GM23338 (cell line): ENCODE results near the gene BCKDK. TPM values are rescaled to one million over a fixed set of nuclear protein-coding genes. Genes with fewer than 3 reads are reported as not detected.

Source experiments
- ATAC-seq: fragments of 200-7000 bp; cut with Tn5 transposase; 3 replicates; pipeline ENCODE4 v1.9.1; 2020
- DNase-seq: peaks from one replicate; pipeline ENCODE4 v3.0.0-alpha.2; 2015; ENCODE audit warnings: low spot score
- H2AFZ ChIP-seq: fragments of 200-600 bp; sonication (generic); 2 replicates; pipeline ENCODE4 v1.8.0; 2016; ENCODE audit warnings: antibody characterized with exemption, mild to moderate bottlenecking, moderate library complexity
- H3F3A ChIP-seq: fragments of 200-600 bp; sonication (generic); replicated peaks from 2 replicates; pipeline ENCODE4 v1.8.0; 2017; ENCODE audit warnings: antibody characterized with exemption, mixed run types, low read depth
- H3K27ac ChIP-seq: fragments of 200-600 bp; sonication (generic); 2 replicates; pipeline ENCODE4 v1.6.1; 2016; ENCODE audit warnings: low read depth
- H3K27me3 ChIP-seq: fragments of 200-600 bp; sonication (generic); 2 replicates; pipeline ENCODE4 v1.8.0; 2016; ENCODE audit warnings: mild to moderate bottlenecking, mixed run types, moderate library complexity; ENCODE audit not compliant: insufficient read depth
- H3K36me3 ChIP-seq: fragments of 200-600 bp; sonication (generic); 2 replicates; pipeline ENCODE4 v1.8.0; 2016; ENCODE audit warnings: mild to moderate bottlenecking; ENCODE audit not compliant: insufficient read depth
- H3K4me1 ChIP-seq: fragments of 200-600 bp; sonication (generic); 2 replicates; pipeline ENCODE4 v1.8.0; 2016; ENCODE audit warnings: mild to moderate bottlenecking, moderate library complexity; ENCODE audit not compliant: insufficient read depth
- H3K4me2 ChIP-seq: fragments of 200-600 bp; sonication (generic); 2 replicates; pipeline ENCODE4 v1.7.1; 2017; ENCODE audit warnings: mixed run types
- H3K4me3 ChIP-seq: fragments of 200-600 bp; sonication (generic); 2 replicates; pipeline ENCODE4 v1.6.1; 2016; ENCODE audit warnings: mixed run types
- H3K79me2 ChIP-seq: fragments of 200-600 bp; sonication (generic); replicated peaks from 2 replicates; pipeline ENCODE4 v1.8.0; 2017; ENCODE audit warnings: mild to moderate bottlenecking; ENCODE audit not compliant: insufficient read depth
- H3K9me2 ChIP-seq: fragments of 200-600 bp; sonication (generic); 2 replicates; pipeline ENCODE4 v1.8.0; 2017; ENCODE audit not compliant: insufficient read depth
- H4K20me1 ChIP-seq: fragments of 200-600 bp; sonication (generic); replicated peaks from 2 replicates; pipeline ENCODE4 v1.8.0; 2017; ENCODE audit warnings: mild to moderate bottlenecking; ENCODE audit not compliant: insufficient read depth
- H3K27ac Mint-ChIP-seq: 2 replicates; pipeline ENCODE4 v1.8.0; 2020; ENCODE audit warnings: inconsistent platforms, mild to moderate bottlenecking, moderate library complexity, mixed read lengths
- H3K27me3 Mint-ChIP-seq: 3 replicates; pipeline ENCODE4 v1.8.0; 2022; ENCODE audit warnings: low read depth, mild to moderate bottlenecking, moderate library complexity, mixed read lengths, inconsistent platforms; ENCODE audit not compliant: insufficient read depth, poor library complexity
- H3K36me3 Mint-ChIP-seq: 3 replicates; pipeline ENCODE4 v1.8.0; 2021; ENCODE audit warnings: low read depth, mild to moderate bottlenecking, inconsistent platforms, moderate library complexity, mixed read lengths
- H3K4me1 Mint-ChIP-seq: 3 replicates; pipeline ENCODE4 v1.8.0; 2020; ENCODE audit warnings: mild to moderate bottlenecking, inconsistent platforms, mixed read lengths
- H3K4me3 Mint-ChIP-seq: 3 replicates; pipeline ENCODE4 v1.8.0; 2021; ENCODE audit warnings: moderate library complexity, mild to moderate bottlenecking, inconsistent platforms, mixed read lengths
- H3K9me3 Mint-ChIP-seq: 3 replicates; pipeline ENCODE4 v1.8.0; 2020; ENCODE audit warnings: moderate library complexity, mild to moderate bottlenecking, inconsistent platforms, mixed read lengths
- CREB1 ChIP-seq: fragments of 250-450 bp; sonication (Bioruptor Pico); IDR thresholded peaks from 2 replicates; pipeline ENCODE4 v1.5.0; 2020; ENCODE audit warnings: low read depth, mild to moderate bottlenecking, moderate library complexity
- CTCF ChIP-seq, 2 experiments: fragments of 200-600 bp in 1 of 2; sonication (generic) in 1 of 2; conservative IDR thresholded peaks; 2 replicates each; pipeline versions ENCODE4 v1.5.1 to v1.6.1; 2016 to 2017; ENCODE audit warnings: antibody characterized with exemption in 2 of 2, low read depth in 2 of 2, mild to moderate bottlenecking in 2 of 2, moderate library complexity in 1 of 2
- ETS1 ChIP-seq: IDR thresholded peaks from 2 replicates; pipeline ENCODE4 v1.6.1; 2016; ENCODE audit warnings: antibody characterized with exemption
- EZH2 ChIP-seq: fragments of 200-600 bp; sonication (generic); IDR thresholded peaks from one replicate; pipeline ENCODE4 v1.8.0; 2017; ENCODE audit warnings: antibody characterized with exemption, mild to moderate bottlenecking, low read depth; ENCODE audit not compliant: unreplicated experiment
- EZH2phosphoT487 ChIP-seq: fragments of 200-600 bp; sonication (generic); IDR thresholded peaks from one replicate; pipeline ENCODE4 v1.8.1; 2018; ENCODE audit warnings: antibody characterized with exemption; ENCODE audit not compliant: unreplicated experiment
- JUNB ChIP-seq: IDR thresholded peaks from one replicate; pipeline ENCODE4 v1.6.1; 2016; ENCODE audit warnings: antibody characterized with exemption; ENCODE audit not compliant: unreplicated experiment
- NANOG ChIP-seq: IDR thresholded peaks from 2 replicates; pipeline ENCODE4 v1.6.1; 2016; ENCODE audit warnings: antibody characterized with exemption, borderline replicate concordance
- POLR2AphosphoS5 ChIP-seq: IDR thresholded peaks from 2 replicates; pipeline ENCODE4 v1.6.1; 2016; ENCODE audit warnings: antibody characterized with exemption, low read depth
- REST ChIP-seq: IDR thresholded peaks from one replicate; pipeline ENCODE4 v1.6.1; 2018; ENCODE audit warnings: antibody characterized with exemption; ENCODE audit not compliant: unreplicated experiment
- STAT1 ChIP-seq: IDR thresholded peaks from one replicate; pipeline ENCODE4 v1.6.1; 2016; ENCODE audit warnings: antibody characterized with exemption; ENCODE audit not compliant: unreplicated experiment
- ZNF114 ChIP-seq: fragments of 250-450 bp; sonication (Bioruptor Pico); IDR thresholded peaks from 2 replicates; pipeline ENCODE4 v1.5.0; 2020; ENCODE audit warnings: mild to moderate bottlenecking, moderate library complexity
- ZNF331 ChIP-seq: fragments of 250-450 bp; sonication (Bioruptor Pico); IDR thresholded peaks from 2 replicates; pipeline ENCODE4 v1.5.0; 2020; ENCODE audit warnings: low read depth, mild to moderate bottlenecking, moderate library complexity
- ZNF462 ChIP-seq: fragments of 250-450 bp; sonication (Bioruptor Pico); IDR thresholded peaks from 2 replicates; pipeline ENCODE4 v1.5.0; 2020; ENCODE audit warnings: mild to moderate bottlenecking, moderate library complexity
- polyA plus RNA-seq: library from polyadenylated mRNA; unstranded; fragments of >200 nt; fragmentation: Nextera tagmentation; extraction: Ambion mirVana; gene quantifications from 2 replicates; pipeline ENCODE4 v1.2.1, GENCODE V29; 2016
- total RNA-seq: library from RNA; depleted of rRNA; stranded (reverse); fragments of >200 nt; shearing (Covaris generic); gene quantifications from 2 replicates; pipeline ENCODE4 v1.2.3, GENCODE V29; 2014

Gene BCKDK
- total and polyA plus RNA-seq, 2 experiments from 2014 or later = 36.1 to 58.9 TPM

GRCh38 chr16:31085873-31086628 is 22.1 kb upstream of the BCKDK start:
- Histone ChIP-seq H3K27ac (no peak overlapping the region), H2AFZ (no peak overlapping the region), H3K27me3 (no peaks in the 10 kb centered on the region), H3K4me1 (no peaks in the 10 kb centered on the region), H3K36me3 (no peaks in the 10 kb centered on the region), H4K20me1 (no peaks in the 10 kb centered on the region; the same call in 1 of the 2 replicates), H3K4me3 (no peak overlapping the region), H3F3A (no peaks in the 10 kb centered on the region), H3K4me2 (no peak overlapping the region), H3K79me2 (no peaks in the 10 kb centered on the region), H3K9me2 (no peaks in the 10 kb centered on the region)
- Mint-ChIP-seq H3K36me3 (peaks cover 21% of the 10 kb centered on the region), H3K27ac (peak overlapping the region; percentile 29; the same call in 1 of the 2 replicates), H3K4me3 (no peak overlapping the region), H3K27me3 (peaks cover 17% of the 10 kb centered on the region), H3K4me1 (peaks cover 5% of the 10 kb centered on the region; the same call in 1 of the 3 replicates), H3K9me3 (no peaks in the 10 kb centered on the region)
- DNase-seq = no peak
- no peak for ATAC-seq
- TF ChIP-seq STAT1 (no peak), EZH2 (no peak), CREB1 (CRISPR knock-in tag) (no peak), ZNF331 (no peak), CTCF (conservative IDR thresholded peaks at IDR 0.05; ENCODE audit: low read depth in 2 of 2) (no peak), NANOG (no peak), ZNF114 (CRISPR knock-in tag) (no peak), ZNF462 (CRISPR knock-in tag) (no peak), REST (no peak), JUNB (no peak), EZH2phosphoT487 (no peak), ETS1 (no peak), POLR2AphosphoS5 (no peak)
